NCI-H1092 treated with DMSO at 0.1 percent for 48 hours (cell line): ENCODE data around the gene ALLC.
A peak's percentile ranks its signal among the peaks of the same experiment; 100 is the strongest.

ENCODE experiments used
- DNase-seq: peaks from one replicate; lab custom pipeline; 2025; lab: John Stamatoyannopoulos, UW

ALLC gene

DNA sequence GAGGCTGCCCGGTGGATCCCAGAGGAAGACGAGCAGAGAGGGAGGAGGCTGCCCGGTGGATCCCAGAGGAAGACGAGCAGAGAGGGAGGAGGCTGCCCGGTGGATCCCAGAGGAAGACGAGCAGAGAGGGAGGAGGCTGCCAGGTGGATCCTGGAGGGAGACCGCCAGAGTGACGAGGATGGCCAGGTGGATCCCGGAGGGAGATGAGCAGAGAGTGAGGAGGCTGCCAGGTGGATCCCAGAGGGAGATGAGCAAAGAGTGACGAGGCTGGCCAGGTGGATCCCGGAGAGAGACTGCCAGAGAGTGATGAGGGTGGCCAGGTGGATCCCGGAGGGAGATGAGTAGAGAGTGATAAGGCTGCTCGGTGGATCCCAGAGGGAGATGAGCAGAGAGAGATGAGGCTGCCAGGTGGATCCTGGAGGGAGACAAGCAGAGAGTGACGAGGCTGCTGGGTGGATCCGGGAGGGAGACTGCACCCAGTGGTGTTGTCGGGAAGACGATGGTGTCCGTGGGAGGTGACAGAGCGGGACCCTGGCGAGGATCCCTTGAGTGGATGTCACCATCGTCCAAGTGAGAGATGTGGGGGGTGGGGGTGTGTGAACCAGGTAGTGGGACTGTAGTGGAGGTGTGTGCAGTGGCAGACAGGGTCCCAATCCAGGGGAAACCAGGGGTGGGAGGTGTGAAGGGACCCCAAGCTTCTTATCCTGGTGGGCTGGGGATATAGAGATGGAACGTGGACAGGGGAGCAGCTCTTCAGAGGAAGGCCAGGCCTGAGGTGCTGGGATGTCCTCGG is 67.7 kb downstream of the ALLC start:
- no peak for DNase-seq

DNA sequence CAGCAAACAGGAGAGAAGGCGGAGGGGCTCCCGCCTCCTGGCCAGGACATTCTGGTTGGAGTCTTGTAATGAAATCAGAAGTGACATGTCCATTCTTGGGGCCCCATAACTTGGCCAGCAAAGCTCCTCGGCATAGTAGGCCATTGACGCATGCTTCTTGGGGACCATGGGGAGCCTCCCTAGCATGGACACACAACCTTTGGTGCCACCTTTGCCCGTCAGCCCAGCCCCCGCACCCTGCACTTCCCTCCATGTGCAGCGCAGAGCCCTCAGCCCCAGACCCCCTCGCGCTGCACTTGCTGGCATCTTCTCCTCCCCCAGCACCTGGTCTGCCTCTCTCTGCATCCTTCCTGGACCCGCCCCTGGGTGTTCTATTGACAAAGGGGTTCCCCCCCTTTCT is 68.5 kb downstream of the ALLC start:
- no peak for DNase-seq

DNA sequence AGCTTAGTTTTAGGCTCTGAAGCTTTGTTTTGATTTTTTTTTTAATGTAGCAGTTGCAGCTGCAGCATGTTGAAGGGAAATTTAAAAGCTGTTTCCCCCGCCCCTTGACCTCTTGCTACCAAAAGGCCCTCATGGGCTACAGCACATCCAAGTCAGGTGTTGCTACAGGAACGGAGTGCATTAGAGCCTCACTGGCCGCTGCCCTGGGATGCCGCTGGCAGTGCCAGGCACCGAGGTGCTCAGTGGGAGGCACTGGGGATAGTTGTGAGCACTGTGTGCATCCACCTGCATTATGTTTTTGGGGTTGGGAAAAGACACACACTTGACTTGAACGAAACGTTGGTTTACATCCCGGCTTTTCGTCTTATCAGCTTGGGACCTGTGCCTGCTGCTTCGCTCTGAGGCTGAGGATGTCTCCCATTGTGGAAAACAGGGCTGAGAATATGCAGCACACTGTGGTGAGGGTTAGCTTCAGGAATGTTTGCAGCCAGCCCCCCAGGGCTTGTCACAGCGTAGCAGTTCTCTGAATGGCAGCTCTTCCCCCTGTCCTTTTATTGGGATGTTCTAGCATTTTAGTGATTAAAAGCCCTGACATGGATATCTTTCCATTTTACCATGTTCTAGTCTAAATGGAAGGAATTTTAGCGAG is 69.5 kb downstream of the ALLC start:
- no peak for DNase-seq

DNA sequence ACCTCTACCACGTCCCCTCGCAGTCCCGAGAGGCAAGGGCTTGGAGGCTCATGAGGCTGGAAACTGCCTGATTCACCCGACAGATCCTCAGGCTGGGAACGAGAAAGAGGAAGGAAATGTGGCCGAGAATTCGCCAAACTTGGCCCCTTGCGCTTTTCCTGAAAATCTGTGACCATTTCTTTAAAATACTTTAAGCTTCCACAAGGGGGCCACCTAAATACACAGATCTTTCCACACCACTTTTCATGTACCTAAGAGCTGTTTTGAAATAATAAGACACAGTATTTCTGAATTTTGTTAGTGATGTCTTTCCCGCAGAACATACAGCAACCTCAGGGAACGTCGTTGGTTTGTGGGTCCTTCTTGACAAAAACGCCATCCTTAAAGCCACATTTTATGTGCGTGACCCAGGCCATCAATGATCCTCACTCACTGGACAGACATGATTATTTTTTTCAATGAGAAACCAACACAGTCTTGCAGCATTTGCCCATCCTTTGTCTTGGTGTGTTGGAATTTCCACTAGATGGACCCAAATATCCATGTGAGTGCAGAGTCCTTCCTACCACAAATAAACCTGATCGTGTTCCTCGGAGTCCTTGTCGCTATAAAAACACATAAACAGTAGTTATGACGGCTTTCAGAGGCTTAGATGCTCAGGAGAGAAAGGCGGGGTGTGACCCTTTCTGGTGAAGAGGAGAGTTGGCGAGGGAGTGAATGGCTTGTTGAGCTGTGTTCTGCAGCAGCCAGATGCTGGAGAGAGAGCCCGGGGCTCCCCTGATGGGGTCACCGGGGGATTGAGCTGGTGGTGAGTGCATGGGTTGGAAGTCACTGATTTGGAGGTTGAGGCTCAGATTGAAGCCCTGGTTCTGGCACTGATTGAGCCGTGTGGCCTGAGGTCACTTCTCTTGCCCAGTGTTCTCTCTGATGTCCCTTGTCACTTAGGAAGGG is 70.4 kb downstream of the ALLC start:
- DNase-seq, result peak; percentile 31

DNA sequence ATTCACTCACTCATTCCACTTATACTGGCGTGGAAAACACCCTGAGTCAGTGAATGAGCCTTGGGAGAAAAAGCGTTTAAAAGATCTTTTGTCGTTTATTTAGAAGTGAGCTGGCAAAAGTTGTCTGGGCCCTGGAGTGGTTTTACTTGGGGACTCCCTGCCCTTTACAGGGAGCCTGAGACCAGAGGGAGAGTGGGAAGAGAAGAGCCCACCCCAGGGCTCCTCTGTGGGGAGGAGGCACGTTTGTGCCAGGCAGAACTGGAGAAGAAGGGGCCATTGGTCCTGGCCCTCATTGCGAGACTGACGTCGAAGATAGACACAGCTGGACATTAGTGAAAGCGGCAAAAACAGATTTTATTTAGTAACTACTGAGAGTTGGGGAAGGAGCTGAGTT is 71.1 kb downstream of the ALLC start:
- no peak for DNase-seq

DNA sequence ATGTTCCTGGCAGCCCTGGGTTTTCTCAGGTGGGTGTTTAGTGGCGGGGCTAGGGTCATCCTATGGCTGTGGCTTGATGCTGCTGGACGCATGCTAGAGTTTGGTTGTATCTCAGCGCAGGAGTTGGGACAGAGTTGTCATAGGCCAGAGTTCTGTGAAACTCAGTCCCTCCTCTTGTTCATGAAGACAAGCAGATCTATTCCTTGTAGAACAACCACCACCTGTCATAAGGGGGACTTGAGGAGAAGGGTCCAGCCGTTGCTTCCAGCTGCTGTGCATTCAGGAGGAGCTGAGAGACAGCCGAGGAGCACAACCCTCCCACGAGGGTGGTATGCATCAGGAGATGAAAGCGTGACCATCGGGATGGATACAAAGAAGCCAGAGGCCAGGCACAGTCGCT is 71.8 kb downstream of the ALLC start:
- DNase-seq, result no peak

DNA sequence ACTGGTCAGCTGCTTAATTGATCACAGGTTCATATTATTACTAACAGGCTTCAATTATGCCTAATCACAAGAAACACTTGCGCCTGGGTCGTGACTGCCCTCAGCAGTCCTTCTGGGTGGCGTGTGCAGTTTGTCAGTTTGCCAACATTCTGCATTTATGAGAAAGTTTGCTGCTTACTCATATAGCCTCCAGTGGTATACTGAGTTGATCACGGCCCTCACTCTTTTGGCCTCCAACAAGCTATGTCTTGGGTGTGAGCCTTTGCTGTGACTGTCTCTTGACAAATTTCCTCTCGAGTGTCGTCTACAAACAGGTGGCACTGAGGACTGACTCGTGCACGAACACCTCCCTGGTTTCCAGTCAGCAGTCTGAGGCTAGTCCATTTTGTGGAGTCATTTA is 72.6 kb downstream of the ALLC start:
- no peak for DNase-seq

DNA sequence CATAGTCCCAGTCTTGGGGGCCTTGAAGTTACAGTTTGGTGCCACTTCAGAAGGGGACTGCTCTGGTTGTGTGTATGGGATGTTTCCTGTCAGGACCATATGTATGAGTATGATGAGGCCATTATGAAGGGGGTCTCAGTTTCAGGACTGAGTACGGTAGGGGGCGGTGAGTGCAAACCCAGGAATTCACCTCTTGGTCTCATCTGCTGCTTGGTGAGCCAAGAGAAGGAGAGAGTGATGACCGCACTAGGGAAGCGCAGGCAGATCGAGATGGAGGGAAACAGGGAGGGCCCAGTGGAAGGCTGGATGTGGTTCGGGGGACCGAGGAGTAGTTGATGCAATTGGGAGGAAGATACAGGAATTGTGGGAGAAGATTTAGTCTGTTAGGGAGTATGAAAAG is 73.8 kb downstream of the ALLC start:
- no peak for DNase-seq

DNA sequence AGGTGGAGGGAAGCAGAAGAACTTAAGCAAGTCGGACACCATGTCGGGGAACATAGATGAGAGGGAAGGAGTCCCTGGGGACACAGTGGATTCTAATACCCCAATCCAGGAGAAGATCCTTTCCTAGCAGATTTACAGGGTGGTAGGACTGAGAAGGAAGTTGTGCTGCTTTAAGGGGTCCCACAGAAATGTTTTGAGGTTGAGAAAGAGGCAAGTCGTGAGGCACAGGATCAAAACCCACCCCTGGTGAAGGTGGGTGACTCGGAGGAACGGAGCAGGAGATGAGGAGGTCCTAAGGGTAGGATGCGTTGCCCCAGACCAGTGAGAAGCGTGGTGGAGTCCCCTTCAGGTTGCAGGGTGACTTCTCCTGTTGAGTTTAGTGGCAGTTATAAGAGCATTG is 78.1 kb downstream of the ALLC start:
- DNase-seq, result no peak

DNA sequence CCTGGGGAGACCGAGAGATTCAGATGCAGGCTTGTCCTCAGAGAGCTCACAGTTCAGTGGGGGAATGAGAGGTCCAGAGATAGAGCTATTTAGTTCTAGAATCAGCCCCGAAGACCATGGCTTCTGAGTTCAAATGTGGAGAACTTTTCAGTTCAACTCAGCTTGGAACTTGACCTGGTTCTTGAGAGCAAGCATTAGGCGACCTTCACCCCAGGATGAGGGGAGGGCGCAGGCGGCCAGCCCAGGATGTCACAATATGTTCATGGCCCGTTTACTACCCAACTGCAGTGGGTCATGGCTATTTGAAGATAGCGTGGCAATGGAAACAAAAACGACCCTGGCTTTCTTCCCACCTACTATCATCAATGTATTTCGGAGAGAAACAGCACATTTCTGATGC is 79.1 kb downstream of the ALLC start:
- no peak for DNase-seq

DNA sequence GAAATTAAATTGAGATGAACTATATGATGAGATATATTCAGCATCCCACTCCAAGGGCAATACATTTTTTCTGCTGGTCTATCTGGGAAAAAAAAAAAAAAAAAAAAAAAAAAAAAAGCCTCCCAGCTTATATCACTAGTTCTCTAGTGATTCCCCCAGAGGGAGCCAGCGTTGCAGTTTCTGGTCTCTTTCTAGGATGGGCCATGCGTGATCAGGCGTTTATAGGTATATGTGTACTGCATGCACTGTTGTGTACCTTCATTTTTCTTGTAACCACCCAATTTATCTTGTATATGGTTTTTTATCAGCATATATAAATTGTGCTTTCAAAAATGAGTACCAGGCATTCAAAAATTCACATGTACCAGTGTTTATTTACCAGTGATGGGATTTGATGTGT is 80.5 kb downstream of the ALLC start:
- peak; percentile 6 for DNase-seq

DNA sequence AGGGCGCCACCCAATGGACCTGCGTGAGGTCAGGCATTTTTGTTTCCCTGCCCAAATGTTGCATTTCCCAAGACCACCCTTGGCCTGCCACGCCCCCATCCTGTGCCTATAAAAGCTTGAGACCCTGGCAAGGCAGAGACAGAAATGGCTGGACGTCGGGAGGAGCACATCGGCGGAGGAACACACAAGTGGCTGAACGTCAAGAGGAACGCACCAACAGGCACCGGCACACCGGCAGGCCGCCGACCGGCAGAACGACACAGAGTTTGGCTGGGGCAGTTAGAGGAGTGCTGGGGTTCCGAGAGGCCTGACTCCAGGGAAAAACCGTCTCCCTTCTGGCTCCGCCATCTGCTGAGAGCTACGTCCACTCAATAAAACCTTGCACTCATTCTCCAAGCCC is 81.3 kb downstream of the ALLC start:
- no peak for DNase-seq

DNA sequence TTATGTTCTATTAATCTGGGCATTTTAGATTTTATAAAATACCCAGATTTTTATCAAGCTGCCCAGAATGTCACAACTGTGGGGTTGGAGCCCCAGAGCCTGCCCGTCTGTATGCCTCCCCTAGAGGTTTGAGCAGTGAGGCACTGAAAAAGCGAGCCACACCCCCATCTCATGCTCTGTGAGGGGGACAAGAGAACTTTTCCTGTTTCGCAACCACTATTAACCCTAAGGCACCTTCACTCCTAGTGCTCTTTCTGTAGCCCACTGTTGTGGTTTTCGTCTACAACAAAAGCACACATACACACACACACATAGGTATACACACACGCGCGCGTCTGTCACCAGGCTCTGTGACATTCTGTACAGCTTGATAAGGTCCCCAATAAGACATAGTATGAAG is 83.4 kb downstream of the ALLC start:
- no peak for DNase-seq

DNA sequence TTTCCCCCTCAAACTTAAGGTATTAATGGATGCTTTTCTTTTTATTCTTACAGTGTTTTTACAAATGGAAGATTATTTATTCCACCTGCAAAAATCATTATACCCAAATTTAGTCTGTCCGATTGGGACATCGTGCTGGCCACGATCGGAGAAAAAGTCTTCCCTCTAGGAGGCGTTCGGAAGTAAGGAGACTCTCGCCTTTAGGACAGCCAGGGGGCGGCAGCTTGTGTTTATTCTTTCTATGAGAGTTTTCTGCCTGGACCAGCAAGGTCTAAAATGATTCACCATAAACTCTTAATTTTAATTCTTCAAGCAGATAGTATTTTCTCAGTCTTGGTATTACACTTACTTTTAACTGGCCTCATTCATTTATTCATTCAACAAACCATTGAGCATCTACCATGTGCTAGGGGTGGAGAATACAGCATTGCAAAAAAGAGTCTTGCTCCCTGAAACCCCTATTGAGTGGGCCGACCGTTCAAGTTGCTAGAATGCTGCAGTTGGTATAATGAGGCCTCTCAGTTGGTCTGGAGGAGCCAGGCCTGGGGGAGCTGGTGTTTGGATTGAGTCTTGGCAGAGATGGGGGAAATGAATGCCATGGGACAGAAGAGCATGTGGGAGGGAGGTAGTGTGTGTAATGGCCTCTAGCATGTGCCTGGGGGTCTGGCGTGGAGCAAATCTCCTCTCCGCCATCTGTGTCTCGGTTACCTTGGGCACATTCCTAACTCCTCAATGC is 84.0 kb downstream of the ALLC start:
- DNase-seq, result no peak

DNA sequence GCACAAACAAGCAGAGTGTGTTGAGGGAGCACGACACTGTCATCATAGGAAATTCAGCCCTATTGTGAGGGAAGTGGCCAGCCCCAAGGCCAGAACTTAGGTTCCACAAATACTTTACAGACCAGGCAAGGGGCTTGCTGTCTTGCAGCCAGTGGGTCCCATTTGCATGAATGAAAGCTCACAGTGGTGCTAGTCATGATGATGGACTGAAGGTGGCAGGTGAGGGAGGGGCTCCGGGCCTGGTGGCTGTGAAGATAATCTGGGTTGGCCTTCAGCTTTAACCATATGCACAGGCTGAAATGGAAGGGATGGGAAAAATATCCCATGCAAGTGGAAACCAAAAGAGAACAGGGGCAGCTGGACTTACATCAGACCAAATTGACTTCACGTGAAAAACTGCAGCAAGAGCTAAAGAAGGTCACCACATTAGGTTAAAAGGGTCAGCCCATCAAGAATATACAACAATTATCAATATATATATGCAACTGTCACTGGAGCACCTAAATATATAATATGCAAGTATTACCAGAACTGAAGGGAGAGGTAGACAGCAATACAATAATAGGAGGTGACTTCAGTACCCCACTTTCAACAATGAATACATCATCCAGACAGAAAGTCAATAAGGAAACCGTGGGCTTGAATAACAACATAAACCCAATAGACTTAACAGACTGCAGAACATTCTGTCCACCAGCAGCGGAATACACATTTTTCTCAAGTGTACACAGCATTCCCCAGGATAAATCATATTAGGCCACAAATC is 84.9 kb downstream of the ALLC start:
- no peak for DNase-seq

DNA sequence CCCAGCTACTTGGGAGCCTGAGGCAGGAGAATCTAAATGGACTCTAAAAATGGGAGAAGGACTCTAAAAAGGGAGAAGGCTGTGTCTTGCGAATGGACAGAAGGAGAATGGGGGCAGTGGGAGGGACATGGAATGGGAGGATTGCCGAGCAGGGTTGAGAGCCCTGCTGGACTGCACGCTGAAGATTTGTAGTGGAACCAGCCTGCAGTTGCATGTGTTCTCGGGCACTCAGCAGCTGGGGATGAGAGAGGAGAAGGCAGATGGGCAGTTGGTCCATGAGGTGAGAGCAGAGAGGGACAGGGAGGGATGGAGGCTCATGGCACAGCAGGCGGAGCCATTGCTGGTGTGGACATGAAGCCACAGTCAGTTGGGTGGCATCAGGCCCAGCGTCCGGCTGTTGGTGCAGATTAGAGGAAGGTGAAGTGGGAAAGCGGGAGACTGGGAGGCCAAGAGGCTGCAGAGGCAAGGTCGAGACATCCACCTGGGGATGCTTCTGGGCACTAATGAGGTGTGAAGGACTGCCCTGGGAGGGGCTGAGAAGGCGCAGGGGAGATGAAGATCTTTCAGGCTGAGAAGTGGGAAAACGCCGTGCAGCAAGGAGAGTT is 86.1 kb downstream of the ALLC start:
- DNase-seq, result no peak

DNA sequence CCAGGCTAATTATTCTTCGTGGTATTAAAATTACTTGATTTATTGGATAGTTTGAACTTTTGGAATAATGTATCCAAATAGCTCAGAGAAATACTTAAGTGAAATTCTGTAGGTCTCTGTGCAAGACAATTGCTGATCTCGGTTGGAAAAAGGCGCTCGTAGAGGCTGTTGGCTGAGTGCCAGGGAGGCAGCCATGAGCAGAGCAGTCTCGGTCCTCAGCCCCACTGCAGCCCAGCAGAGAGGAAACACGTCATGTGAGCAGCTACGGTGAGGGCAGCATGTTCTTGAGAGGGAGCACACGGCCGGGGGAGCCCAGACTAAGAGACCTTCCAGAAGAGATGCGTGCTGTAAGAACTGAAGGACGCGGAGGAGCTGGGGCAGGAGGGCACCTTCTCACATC is 87.9 kb downstream of the ALLC start:
- DNase-seq, result no peak

DNA sequence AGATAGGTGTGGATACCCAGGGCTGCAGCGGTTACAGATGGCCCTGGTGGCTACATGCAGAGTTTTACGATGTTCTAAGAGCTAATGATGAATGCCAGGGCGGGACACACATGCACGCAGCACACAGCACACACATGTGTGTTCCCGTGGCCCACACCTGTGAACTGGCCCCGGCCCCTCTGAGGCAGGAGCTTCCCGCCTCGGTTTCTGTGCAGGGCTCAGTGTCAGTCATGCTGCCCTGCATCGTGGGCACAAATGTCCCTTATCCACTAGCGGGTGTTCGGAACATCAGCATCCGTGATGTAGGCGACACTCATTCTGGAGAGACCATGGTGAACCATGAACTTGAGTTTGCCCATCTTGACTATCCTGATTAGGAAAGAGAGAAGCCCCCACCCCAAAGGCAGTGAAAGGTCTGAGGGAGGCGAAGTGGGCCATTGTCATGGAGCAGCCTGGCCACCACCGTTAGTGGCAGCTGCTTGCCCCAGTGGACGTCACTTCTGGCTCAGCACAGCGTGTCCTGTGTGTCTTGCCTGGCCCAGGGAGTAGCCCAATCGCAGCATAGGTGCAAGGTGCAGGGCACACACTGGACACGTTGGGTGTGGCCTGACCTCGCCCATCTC is 89.1 kb downstream of the ALLC start:
- no peak for DNase-seq

DNA sequence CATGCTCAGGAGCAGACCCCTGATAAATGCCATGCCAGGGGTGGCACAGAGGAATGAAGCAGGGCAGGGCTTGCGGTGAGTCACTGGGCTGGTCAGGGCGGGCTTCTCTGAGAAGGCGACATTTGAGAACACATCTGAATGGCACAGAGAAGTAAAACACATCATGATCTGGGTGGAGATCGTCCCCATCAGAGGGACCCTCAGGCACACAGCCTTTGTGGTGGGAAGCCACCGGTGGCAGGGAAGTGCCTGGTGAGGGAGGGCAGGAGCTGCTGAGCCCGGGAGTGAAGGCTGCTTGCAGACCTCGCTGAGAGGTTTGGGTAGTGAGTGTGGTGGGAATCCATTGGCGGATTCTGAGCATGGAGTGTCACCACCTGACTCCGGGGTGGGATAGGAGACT is 89.8 kb downstream of the ALLC start:
- DNase-seq, result no peak

DNA sequence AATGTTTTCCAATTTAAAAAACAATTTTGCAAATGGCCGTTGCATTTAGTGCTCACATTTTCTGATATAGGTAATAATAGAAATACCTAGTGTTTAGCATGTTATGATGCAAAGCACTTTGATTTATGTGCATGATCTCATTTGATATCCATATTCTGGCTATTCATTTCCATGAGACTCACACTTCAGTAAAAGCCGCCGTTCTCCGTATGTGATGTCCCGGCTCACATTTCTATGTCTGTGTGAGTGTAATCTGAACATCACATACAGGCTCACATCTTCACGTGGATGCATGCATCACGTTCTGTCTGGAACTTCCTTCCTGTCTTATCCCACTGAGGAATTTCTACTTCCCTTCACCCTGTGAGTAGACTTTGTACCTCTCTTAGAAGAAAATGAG is 91.2 kb downstream of the ALLC start:
- DNase-seq, result no peak
